GM15510 (cell line): ENCODE data around the gene NIPAL4.

ENCODE experiments used
- POLR2A ChIP-seq: IDR thresholded peaks from 3 replicates; pipeline ENCODE4 v1.6.1; 2011; ENCODE audit warnings: borderline replicate concordance; ENCODE audit not compliant: insufficient read length; ENCODE audit errors: extremely low read depth

NIPAL4 gene

DNA sequence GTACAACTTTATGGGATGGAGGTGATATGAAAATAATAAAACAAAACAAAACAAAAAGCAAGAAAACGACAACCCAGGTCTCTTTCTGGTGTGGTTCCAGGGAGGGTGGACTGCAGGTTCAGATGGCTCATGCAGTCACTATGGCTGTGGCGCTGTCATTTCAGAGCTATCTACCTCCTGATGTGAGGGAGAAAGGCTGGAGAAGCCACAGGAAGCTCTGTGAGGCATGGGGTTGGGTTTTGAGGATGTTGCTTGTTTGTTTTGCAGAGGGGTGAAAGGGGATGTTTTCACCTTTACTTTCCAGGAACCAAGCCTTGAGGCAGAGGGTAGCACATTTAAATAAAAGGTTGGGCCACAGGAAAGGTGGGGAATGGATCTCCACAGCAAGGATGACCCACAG is 18.7 kb downstream of the NIPAL4 start:
- no peak for TF ChIP-seq POLR2A

DNA sequence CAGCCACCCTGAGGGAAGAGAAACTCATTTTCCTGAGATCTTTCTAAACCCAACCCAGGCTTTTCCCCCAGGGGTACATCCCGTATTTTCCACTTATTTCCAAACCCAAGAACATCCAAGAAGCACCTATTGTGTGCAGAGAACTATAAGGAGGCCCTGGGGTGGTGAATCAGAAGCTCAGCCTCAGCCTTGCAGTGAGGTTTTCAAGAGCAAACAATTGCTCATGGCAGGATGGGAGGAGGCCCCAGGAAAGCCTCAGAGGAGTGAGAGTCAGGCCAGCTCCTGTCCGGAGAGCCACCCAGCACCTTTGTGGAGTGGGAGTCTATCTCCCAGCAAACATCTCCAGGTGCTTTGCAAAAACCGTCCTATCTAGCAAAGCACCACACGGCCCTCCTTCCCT is 19.2 kb downstream of the NIPAL4 start:
- no peak for TF ChIP-seq POLR2A

DNA sequence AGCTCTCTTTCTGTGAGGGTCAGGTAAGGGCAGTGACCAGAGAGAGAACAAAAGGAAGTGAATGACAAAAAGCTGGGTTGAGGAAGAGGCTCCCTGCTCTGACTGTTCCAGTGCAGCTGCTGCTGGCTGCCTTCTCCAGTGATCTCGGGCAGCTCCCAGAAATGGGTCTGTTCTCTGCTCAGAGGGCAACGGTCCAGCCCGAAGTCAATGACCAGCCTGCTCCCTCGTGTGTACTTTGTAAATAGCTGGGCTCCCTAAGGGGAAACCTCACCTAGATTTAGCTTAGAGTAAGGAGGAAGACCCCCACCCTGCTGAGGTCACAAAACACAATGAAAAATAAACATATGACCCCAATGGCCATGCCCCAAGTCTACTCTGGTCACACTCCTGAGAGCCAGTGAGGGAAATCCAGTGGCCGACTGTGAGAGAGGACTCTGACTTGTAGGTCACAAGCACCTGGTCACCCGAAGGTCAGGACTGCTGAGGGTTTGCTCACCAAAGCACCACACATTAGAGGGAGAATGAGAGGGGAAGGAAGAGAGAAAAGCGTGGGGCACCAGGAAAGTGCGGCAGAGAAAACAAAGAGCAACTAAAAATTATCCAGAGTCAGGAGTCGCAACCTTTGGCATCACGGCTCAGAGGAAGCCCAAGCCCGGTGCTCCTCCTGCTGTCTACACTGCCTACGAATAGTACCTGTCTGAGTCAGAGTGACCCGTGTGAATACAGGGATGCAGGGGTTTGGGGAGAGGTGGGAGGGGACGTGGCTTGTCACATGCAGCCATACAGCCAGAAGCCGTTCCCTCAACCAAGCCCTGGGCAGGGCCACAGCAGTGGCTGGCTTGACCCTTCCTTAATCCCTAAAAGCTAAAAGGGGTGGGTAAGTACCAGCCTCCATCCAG is 19.8 kb downstream of the NIPAL4 start:
- no peak for TF ChIP-seq POLR2A

DNA sequence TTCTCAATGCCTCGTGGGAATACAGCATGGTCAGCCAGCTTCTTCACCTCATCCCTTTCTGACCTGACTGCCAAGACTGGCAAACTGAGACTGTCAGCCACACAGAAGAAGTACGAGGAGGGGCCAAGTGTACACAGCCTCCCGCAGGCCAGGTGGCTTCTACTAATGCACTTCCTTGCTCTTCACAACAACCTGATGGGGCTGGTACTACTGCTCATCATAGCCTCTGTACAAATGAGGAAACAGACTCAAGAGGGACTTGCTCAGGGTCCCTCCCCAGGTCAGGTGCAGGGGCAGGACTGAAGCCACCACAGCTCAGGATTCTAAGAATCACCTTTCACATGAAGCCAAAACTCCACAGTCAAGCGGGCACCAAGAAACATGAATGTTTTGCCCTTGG is 21.3 kb downstream of the NIPAL4 start:
- no peak for TF ChIP-seq POLR2A

DNA sequence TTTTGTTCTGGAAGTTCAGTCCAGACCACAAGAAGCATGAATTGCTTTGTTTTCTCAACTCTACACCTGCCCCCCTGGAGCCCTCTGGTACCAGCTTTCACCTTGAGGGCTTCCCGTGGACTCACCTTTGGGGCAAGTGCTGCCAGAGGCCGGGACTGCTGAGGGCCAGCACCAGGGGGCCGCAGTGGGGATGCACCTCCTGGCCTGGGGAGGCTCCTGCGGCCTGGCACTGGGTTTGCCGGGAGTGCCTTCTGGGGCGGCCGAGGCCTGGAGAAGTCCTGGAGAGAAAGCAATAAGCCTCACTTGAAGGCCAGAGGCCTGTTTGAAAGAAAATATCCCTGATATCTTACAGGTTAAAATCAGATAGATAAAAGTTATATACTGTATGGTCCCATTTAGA is 21.7 kb downstream of the NIPAL4 start:
- TF ChIP-seq POLR2A: no peak

DNA sequence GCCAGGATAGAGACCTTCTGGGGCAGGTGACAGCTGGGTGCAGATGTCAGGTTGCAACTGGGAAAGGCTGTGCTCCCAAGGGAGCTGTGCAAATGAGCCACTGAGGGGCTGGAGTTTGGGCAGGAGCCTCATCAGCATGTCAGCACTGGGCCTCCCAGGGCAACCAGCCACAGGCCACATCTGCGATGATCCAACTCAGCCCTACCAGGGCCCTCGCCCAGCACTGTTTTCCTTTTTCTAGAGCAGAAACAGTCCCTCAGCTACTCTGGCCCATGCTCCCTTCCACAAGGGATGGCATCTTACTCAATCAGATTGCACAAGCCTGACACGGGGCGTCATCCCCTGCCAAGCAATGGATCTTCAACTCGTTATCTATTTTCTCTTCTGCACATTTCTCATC is 24.8 kb downstream of the NIPAL4 start:
- TF ChIP-seq POLR2A: no peak

DNA sequence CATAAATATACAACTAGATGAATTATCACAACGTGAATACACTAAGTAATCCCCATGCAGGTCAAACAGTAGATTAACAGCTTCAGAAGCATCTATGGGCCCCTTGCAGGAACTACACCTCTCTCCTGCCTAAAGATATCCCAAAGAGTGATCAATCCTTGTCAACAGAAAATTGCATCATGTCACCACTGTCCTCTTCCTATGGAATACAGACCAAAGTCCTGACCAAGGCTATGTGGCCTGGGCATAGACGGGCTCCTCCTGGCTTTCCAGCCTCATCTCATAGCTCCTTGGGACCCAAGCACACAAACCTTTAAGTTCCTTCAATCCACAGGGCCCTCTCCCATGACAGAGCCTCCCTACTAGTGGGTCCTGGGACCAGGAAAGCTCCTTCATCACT is 25.3 kb downstream of the NIPAL4 start:
- no peak for TF ChIP-seq POLR2A

DNA sequence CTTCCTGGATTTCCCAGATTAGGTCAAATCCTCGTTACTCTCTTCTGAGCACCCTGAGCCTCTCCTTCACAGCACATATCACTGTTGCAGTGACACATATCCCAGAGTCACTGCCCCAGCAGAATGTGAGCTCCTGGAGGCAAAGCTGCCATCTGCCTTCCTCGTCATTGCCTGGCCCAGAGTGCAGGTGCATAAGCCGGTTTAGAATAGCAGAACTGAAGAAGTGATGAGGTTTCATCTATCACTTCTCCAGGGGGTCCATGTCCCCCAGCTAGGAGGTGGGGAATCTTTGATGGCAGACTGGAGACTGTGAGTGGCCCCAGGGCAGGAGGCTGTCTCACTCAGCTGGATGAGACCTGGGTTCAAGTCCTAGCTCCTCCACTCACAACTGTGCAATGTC is 25.8 kb downstream of the NIPAL4 start:
- no peak for TF ChIP-seq POLR2A

DNA sequence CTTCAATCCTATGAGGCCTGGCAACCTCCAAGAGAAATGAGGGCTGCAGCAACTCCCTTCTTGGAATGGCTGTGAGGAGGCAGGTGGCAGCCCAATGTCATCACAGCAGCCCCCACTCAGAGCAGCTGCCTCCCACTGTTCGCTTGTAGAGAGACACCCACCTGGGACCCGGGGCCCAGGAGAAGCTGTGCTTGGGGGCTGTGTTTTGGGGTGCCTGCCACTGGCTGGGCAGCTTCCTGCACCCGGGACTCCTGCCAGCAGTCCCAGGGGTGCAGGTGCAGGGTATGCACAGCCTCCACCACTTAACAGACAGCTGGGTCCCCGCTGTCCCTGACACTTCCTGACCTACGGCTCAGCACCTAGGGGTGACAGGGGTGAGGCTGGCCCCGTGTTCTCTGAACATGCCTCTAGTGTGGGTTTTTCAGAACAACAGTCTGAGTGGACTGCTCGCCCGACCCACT is 26.2 kb downstream of the NIPAL4 start:
- no peak for TF ChIP-seq POLR2A

DNA sequence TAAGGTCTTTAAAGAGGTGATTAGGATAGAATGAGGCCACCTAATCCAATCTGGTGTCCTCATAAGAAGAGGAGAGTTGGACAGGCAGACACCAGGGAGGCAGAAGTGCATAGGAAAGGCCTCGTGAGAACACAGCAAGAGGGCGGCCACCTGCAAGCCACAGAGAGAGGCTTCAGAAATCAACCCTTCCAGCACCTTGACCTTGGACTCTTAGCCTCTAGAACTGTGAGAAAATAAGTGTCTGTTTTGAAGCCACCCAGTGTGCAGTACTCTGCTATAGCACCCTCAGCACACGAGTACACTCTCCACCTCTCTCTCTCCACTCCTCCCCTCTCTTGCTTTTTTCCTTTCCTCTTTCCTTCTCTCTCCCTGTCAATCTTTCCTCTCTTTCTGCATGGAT is 26.8 kb downstream of the NIPAL4 start:
- no peak for TF ChIP-seq POLR2A

DNA sequence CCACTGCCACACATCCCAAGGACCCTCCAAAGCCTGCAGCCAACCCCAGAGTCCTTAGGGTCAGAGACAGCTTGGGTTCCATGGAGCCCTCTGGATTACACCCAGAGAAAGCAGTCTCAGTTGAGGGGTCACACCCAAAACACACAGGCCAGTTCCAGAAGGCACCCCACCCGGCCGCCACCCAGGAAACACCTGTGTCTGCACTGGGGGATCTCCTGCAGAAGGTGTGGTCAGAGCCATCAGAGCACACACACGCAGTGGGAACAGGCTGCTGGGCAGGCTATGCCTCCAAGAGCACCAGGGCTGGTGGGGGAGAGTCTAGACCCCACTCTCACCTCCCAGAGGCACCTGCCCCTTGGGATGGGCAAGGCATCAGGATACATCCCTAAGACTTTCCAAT is 27.3 kb downstream of the NIPAL4 start:
- no peak for TF ChIP-seq POLR2A

DNA sequence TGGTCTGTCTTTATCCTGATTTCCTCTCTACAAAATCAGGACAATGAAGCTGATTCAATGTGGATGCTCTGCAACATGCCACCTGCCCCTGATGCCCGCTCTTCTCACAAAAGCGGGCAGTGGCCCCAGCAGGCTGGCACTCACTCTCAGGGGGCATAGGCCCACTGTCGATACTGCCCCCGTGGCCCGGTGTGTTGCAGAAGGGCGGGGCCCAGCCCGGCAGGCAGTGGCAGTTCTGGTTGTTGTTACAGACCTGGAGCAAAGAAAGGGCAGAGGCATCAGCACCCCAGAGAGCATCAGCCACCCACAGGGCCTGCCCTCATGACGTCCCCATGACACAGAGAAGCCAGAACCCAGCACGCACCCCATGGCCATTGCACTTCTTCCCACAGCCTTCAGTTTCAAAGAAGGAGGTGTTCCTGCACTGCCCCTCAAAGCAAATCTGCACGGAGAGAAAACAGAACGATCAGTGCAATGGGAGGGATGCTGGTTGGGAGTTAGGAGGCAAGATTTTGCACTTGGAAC is 31.5 kb downstream of the NIPAL4 start:
- TF ChIP-seq POLR2A: no peak

DNA sequence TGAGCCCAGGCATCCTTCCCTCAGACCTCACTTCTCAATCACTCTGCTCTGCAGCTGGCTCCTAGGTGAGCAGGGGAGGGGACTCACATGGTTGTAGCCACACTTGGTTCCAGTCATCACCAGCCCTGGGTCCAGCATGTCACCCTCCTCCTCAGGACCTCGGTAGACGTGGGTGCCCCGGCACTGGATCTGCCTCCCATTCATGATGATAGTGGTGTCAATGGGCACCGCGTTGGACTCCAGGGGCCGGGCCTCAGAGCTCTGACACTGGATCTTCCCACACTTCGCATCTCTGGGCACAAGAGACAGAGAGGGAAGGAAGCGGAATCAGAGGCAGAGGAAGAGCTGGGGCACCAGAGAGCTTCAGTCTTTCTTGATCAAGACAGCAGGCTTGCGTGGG is 32.9 kb downstream of the NIPAL4 start:
- no peak for TF ChIP-seq POLR2A

DNA sequence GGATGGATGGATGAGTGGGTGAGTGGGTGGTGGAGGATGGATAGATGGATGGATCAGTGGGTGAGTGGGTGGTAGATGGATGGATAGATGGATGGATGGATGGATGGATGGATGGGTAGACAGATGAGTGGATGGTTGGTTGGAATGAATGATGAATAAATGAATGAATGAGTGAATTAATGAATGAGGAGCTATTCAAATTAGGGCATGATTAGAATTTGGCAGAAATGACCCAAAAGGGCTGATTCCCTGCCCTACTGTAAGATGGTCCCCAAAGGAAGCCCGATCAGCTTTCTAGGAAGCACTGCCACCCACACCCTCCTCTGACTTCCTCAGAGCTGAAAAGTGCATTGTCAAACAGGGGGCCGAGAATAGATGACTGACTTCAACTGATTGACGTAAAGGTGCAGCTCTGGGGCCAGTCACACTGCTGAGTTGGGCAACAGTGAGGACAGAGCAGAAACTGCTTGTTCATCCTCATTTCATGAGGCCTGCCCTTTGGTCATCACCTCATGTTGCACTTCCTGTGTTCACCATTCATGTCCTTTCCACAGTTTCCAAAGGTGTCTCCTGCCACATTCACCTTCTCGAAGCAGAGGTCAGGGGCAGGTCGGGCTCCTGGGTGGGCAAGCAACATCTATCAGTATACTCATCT is 34.3 kb downstream of the NIPAL4 start:
- TF ChIP-seq POLR2A: no peak

DNA sequence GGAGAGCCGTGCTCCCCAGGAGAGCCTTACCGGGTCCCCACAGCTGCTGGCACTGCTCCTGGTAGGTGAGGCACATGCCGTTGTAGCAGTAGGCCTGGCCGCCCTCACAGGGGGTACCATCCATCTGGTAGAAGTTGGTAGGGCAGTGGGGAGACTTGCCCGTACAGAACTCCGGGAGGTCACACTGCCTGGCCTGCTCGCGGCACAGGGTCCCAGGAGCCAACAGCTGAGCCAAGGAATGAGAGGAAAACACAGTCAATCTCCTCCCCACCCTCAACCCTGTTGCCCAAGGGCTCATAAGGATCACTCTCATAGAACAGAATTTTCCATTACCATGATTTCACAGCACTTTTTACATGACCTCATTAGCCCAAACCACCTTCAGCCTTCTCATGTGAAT is 36.9 kb downstream of the NIPAL4 start:
- no peak for TF ChIP-seq POLR2A

DNA sequence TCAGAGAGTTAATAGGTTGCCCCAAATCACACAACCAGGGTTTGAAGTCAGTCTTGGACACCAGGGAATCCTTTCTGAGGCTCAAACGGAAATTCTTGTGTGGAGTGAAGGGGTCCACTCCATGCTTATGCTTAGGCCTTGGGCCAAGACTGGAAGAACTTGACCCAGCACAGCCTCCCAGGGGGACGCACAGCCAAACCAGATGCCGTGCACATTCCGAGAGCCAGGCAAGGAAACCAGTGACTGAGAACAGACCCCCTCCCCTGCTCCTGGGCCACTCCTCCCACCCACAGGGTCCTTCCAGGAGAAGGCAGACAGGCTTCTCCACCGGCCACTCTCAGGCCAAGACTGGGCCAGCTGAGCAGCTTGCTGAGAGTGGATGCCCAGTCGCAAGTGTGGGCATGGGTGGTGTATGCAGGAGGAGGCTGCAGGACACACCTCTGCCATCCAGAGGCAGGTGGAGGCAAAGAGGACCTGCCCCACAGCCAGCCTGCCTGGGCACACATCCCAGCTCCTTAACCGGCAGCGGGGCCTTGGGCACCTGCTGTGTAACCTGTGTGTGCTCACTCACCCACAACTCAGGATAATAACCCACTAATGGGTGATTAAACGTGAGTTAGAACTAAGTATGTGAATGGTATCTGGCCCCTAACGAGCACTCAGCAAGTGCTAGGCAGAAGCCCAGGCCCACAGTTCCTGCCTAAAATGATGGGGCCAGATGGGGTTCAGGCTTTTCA is 38.0 kb downstream of the NIPAL4 start:
- TF ChIP-seq POLR2A: no peak

DNA sequence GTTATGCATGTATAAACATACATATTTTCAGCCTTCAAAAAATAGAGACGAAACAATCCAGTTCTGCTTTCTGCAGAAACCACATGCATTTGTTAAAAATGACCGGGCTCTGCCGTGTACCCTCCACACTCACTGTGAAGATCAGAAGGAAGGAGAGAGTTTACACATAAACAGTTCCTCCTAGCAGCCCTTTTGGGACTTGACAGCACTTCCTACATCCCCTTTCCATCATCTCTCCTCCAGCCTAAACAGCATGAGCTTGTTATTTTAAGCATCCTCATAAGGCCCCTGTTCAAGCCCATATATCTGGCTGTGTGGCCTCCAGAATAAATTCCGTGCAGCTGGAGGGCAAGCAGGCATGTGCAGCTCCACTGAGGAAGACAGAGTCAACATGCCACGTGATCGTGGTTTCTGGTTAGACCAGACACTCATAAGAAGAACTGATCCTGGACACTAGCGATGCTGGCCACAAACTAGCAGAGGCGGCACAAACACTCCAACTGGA is 42.2 kb downstream of the NIPAL4 start:
- no peak for TF ChIP-seq POLR2A
